ENCODE measurements around the gene KRT75.

KRT75 gene

DNA sequence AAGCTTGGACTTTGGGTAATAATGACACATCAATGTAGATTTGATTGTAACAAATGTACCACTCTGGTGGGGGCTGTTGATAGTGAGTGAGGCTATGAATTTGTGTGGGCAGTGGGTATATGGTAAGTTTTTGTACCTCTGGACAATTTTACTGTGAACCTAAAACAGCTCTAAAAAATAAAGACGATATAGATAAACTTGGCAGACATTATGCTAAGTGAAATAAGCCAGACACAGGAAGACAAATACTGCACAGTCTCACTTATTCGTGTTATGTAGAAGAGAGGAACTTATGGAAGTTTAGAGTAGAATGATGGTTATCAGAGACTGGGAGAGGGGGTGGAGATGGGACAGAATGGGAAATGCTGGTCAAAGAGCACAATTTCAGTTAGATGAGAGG is 30.7 kb upstream of the KRT75 start:
- DNase-seq (ENCODE audit: low read depth), result no peak
- no peak overlapping the region for H3K4me3 ChIP-seq (ENCODE audit: control insufficient read depth, low read depth, low read length)
- TF ChIP-seq, protein P1, sequence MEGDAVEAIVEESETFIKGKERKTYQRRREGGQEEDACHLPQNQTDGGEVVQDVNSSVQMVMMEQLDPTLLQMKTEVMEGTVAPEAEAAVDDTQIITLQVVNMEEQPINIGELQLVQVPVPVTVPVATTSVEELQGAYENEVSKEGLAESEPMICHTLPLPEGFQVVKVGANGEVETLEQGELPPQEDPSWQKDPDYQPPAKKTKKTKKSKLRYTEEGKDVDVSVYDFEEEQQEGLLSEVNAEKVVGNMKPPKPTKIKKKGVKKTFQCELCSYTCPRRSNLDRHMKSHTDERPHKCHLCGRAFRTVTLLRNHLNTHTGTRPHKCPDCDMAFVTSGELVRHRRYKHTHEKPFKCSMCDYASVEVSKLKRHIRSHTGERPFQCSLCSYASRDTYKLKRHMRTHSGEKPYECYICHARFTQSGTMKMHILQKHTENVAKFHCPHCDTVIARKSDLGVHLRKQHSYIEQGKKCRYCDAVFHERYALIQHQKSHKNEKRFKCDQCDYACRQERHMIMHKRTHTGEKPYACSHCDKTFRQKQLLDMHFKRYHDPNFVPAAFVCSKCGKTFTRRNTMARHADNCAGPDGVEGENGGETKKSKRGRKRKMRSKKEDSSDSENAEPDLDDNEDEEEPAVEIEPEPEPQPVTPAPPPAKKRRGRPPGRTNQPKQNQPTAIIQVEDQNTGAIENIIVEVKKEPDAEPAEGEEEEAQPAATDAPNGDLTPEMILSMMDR (IDR thresholded peaks at IDR 0.05; ENCODE audit: control insufficient read depth, insufficient read depth, low read depth, low read length, missing control alignments), result no peak

DNA sequence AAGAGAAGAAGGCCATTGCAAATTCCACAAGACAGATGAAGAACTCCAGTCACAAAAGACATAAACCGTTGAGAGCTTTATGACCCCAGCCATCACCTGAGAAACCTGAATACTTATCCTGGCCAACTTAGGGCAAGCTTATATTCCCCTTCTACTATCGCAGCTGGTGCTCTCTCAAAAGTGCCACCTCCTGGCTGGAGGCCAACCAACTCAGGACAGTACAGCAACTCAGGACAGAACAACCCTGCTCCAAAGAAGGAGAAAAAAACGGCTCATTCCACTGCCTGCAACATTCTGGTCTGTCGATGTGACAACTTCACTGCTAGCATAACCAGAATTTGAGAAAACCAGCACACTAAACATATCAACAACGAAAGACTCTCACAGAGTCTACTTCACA is 27.5 kb upstream of the KRT75 start:
- H3K4me3 ChIP-seq (ENCODE audit: control insufficient read depth, low read depth, low read length), result no peak overlapping the region
- no peak for DNase-seq (ENCODE audit: low read depth)
- TF ChIP-seq, protein P1 (IDR thresholded peaks at IDR 0.05; ENCODE audit: control insufficient read depth, insufficient read depth, low read depth, low read length, missing control alignments), result no peak

GRCh38 chr12:52458861-52459260 is 24.7 kb upstream of the KRT75 start:
- no peak for DNase-seq (ENCODE audit: low read depth)
- H3K4me3 ChIP-seq (ENCODE audit: control insufficient read depth, low read depth, low read length), result no peak overlapping the region
- TF ChIP-seq, protein P1 (IDR thresholded peaks at IDR 0.05; ENCODE audit: control insufficient read depth, insufficient read depth, low read depth, low read length, missing control alignments), result no peak

DNA sequence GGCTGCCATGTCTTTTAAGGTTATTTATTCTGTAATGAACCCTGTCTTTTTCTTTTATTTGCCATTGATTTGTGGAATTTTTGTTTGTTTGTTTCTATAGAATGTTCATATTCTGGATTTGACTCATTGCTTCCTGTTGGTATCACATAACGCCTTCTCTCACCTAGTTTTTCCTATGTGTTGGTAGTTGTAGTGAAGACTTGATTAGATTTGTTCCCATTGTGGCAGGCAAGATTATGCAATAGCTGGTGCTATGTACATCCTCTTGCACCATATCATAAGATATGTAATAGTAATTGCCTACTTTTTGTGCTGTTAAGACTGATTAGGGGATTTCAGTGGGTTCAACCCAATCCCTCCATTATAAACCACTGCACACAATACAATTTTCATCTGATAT is 21.6 kb upstream of the KRT75 start:
- H3K4me3 ChIP-seq (ENCODE audit: control insufficient read depth, low read depth, low read length), result no peak overlapping the region
- DNase-seq (ENCODE audit: low read depth), result no peak
- TF ChIP-seq, protein P1 (IDR thresholded peaks at IDR 0.05; ENCODE audit: control insufficient read depth, insufficient read depth, low read depth, low read length, missing control alignments), result no peak

DNA sequence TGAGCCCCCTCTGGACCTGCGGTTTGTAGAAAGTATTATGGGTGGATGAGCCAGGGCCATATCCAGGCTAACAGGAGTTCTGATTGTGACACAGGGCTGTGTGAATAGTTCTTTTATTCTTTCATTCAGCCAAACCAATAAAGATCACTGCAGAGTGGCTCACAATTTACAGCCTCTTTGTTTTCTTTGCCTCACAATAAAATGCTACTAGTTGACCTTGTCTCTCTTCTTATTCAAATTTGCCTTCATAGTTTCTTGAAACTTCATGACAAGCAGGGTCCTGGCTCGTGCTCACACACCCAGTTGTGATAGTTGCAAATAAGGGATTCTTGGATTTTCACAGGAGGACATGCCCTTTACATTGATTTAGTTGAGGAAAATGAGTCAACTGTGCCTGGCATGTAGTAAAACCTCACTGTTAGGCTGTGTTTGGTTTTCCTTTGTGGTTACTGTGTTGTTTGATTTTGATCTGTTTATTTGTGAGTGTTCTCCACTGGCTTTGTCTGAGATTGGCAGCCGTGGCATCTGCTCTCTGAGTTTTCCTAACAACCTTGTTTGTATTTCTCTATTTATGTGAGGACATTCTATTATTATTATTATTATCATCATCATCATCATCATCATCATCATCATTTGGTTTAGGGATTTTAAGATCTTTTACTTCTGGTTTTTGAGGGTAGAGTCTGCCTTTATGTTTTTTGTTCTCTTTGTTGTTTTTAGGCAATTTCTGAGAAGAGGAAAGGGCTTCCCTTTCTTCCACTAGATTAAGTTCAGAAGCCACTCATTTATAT is 20.4 kb upstream of the KRT75 start:
- TF ChIP-seq, protein P1 (IDR thresholded peaks at IDR 0.05; ENCODE audit: control insufficient read depth, insufficient read depth, low read depth, low read length, missing control alignments), result no peak
- no peak overlapping the region for H3K4me3 ChIP-seq (ENCODE audit: control insufficient read depth, low read depth, low read length)
- DNase-seq (ENCODE audit: low read depth), result no peak

GRCh38 chr12:52452101-52452500 is 17.9 kb upstream of the KRT75 start, which contains the start of gene KRT6B:
Gene KRT6B, minus strand, starts transcription at chr12:52452146. Its CDS starts 68 bp downstream, at chr12:52452078.
- H3K4me3 ChIP-seq (ENCODE audit: control insufficient read depth, low read depth, low read length), result no peak within 1 kb of the TSS
- TF ChIP-seq, protein P1 (IDR thresholded peaks at IDR 0.05; ENCODE audit: control insufficient read depth, insufficient read depth, low read depth, low read length, missing control alignments), result no peak
- DNase-seq (ENCODE audit: low read depth), result no peak

All from AG09309 (cell line).